SK-N-SH treated with all-trans-retinoic acid at 6 μM for 48 hours (cell line): ENCODE results near the gene SYT3.

ENCODE experiments used
- ARNTL ChIP-seq: fragments of 450-650 bp; formaldehyde crosslinking; IDR thresholded peaks from 2 replicates; pipeline ENCODE4 v1.5.0; 2020; ENCODE audit warnings: low read depth, mild to moderate bottlenecking, moderate library complexity, borderline replicate concordance
- CREB5 ChIP-seq: fragments of 250-450 bp; sonication (Bioruptor Pico); IDR thresholded peaks from 2 replicates; pipeline ENCODE4 v1.5.1; 2020; ENCODE audit warnings: low read depth, mild to moderate bottlenecking, moderate library complexity
- CSRNP3 ChIP-seq: fragments of 250-450 bp; sonication (Bioruptor Pico); IDR thresholded peaks from 2 replicates; pipeline ENCODE4 v1.5.1; 2021; ENCODE audit warnings: mild to moderate bottlenecking, moderate library complexity
- ISL1 ChIP-seq: fragments of 250-450 bp; sonication (Bioruptor Pico); IDR thresholded peaks from 2 replicates; pipeline ENCODE4 v2.1.2; 2022; ENCODE audit warnings: mild to moderate bottlenecking, moderate library complexity
- PATZ1 ChIP-seq: fragments of 250-450 bp; sonication (Bioruptor Pico); IDR thresholded peaks from 2 replicates; pipeline ENCODE4 v1.8.0; 2020; ENCODE audit warnings: mild to moderate bottlenecking, moderate library complexity, borderline replicate concordance
- POU6F1 ChIP-seq: fragments of 250-450 bp; sonication (Bioruptor Pico); IDR thresholded peaks from 2 replicates; pipeline ENCODE4 v1.8.0; 2021; ENCODE audit warnings: low read depth, mild to moderate bottlenecking, moderate library complexity, borderline replicate concordance
- RARB ChIP-seq: fragments of 250-450 bp; sonication (Bioruptor Pico); IDR thresholded peaks from 2 replicates; pipeline ENCODE4 v1.8.0; 2021; ENCODE audit warnings: mild to moderate bottlenecking, moderate library complexity
- SNAI2 ChIP-seq: fragments of 250-450 bp; sonication (Bioruptor Pico); IDR thresholded peaks from 2 replicates; pipeline ENCODE4 v1.5.0; 2020; ENCODE audit warnings: mild to moderate bottlenecking, moderate library complexity
- TCF4 ChIP-seq: fragments of 250-450 bp; sonication (Bioruptor Pico); IDR thresholded peaks from 2 replicates; pipeline ENCODE4 v1.8.0; 2021; ENCODE audit warnings: mild to moderate bottlenecking, moderate library complexity, borderline replicate concordance
- ZC3H10 ChIP-seq: fragments of 250-450 bp; sonication (Bioruptor Pico); IDR thresholded peaks from 2 replicates; pipeline ENCODE4 v1.5.1; 2021; ENCODE audit warnings: mild to moderate bottlenecking, moderate library complexity

- no peak for TF ChIP-seq PATZ1 (CRISPR knock-in tag)
- no peak for TF ChIP-seq TCF4 (CRISPR knock-in tag)
- no peak for TF ChIP-seq CSRNP3
- no peak for TF ChIP-seq ZC3H10 (CRISPR knock-in tag)
- TF ChIP-seq RARB (CRISPR knock-in tag), result no peak
- TF ChIP-seq POU6F1 (CRISPR knock-in tag), result no peak
- no peak for TF ChIP-seq ARNTL (CRISPR knock-in tag)
- TF ChIP-seq ISL1, result no peak
- no peak for TF ChIP-seq CREB5 (CRISPR knock-in tag)
- no peak for TF ChIP-seq SNAI2
Observed at GRCh38 chr19:50651174-50651573, 11.5 kb upstream of the SYT3 start.
